ENCODE data around the gene CNNM1.

DNA sequence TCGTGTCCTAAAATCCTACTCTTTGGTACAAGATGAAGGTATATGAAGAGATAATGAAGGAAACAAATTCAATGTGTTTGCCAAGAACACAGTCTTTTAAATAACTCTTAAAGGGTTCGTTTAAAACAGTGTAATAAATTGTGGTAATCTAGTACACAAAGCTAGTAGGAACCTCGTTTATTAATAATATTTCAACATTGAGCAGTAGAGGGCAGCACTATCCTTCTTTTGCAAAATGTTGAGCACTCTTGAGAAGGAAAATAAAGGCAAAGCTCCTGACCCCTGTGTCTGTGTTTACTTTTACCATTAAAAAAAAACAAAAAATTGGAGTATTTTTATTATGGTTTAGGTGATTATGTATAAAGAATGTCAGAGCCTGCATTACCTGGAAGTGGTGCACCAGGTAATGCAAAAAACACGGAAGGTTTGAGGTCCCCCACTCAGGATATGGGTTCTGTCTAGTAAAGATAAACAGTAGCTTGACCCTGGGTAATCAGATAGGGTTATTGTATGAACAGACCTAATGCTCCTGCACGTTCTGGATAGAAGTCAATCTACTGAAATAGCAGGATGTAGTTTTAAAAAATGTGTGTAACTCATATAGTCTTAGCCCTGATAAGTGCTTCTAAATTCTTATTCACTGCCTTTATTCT is 107.0 kb downstream of the CNNM1 start:
- TF ChIP-seq, protein P1, sequence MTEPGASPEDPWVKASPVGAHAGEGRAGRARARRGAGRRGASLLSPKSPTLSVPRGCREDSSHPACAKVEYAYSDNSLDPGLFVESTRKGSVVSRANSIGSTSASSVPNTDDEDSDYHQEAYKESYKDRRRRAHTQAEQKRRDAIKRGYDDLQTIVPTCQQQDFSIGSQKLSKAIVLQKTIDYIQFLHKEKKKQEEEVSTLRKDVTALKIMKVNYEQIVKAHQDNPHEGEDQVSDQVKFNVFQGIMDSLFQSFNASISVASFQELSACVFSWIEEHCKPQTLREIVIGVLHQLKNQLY (CRISPR knock-in tag; IDR thresholded peaks at IDR 0.05) = no peak
- TF ChIP-seq, protein P2, sequence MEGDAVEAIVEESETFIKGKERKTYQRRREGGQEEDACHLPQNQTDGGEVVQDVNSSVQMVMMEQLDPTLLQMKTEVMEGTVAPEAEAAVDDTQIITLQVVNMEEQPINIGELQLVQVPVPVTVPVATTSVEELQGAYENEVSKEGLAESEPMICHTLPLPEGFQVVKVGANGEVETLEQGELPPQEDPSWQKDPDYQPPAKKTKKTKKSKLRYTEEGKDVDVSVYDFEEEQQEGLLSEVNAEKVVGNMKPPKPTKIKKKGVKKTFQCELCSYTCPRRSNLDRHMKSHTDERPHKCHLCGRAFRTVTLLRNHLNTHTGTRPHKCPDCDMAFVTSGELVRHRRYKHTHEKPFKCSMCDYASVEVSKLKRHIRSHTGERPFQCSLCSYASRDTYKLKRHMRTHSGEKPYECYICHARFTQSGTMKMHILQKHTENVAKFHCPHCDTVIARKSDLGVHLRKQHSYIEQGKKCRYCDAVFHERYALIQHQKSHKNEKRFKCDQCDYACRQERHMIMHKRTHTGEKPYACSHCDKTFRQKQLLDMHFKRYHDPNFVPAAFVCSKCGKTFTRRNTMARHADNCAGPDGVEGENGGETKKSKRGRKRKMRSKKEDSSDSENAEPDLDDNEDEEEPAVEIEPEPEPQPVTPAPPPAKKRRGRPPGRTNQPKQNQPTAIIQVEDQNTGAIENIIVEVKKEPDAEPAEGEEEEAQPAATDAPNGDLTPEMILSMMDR (IDR thresholded peaks at IDR 0.05) = peak; percentile 34
